ENCODE results near the gene KCTD21.
A peak's percentile ranks its signal among the peaks of the same experiment; 100 is the strongest.

KCTD21 gene

GRCh38 chr11:78138694-78139421 is 49.6 kb downstream of the KCTD21 start:
- DNase-seq = peak; percentile 47

DNA sequence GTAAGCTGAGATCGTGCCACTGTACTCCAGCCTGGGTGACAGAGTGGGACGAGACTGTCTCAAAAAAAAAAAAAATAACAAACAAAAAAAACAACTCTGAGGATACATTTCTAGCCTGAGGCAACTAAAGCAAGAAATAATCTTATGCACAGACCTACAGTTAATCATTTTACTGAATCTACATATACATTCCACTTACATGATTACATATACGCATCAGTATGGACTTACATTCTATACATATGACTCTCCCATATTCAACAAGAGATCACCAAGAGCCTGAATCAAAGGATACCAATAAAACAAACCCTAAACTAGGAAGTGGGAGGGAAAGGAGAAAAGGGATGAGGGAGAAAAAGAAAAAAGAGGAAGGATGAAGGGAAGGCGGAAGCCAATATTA is 50.1 kb downstream of the KCTD21 start:
- DNase-seq = no peak

- no peak for DNase-seq
Observed at GRCh38 chr11:78132475-78132874, 56.0 kb downstream of the KCTD21 start.

- no peak for DNase-seq
Observed at GRCh38 chr11:78131956-78132355, 56.5 kb downstream of the KCTD21 start.

GRCh38 chr11:78127403-78127802 is 61.0 kb downstream of the KCTD21 start:
- no peak for DNase-seq
